HepG2 (cell line): ENCODE measurements around the gene AGBL1. TPM values are rescaled to one million over a fixed set of nuclear protein-coding genes. Genes with fewer than 3 reads are reported as not detected.

Experiments
- ATAC-seq: fragments of 200-7000 bp; cut with Tn5 transposase; 3 replicates; pipeline ENCODE4 v1.9.1; 2020; ENCODE audit warnings: mild to moderate bottlenecking, moderate library complexity
- BruUV-seq: library from RNA; stranded (reverse); fragments of 400-500 nt; replicated peaks from 2 replicates; lab custom pipeline; 2021; lab: Mats Ljungman, UMichigan
- CTCF ChIA-PET: fragments of 300-600 bp; formaldehyde crosslinking; extraction: SDS; loops from one replicate; lab custom pipeline; 2021; ENCODE audit warnings: low total read pairs, inconsistent platforms, low intra/inter-chr PET ratio; lab: Yijun Ruan, JAX
- POLR2A ChIA-PET: fragments of 350-600 bp; sonication (Branson Sonifier 250); formaldehyde crosslinking; loops from one replicate; lab custom pipeline; 2020; ENCODE audit warnings: antibody characterized with exemption, inconsistent platforms; lab: Yijun Ruan, JAX
- DNase-seq: peaks from one replicate; pipeline ENCODE4 v3.0.0-alpha.2; 2015; ENCODE audit warnings: low spot score
- FAIRE-seq: peaks from 3 replicates; lab custom pipeline; 2011; peaks lifted over from hg19 to GRCh38; lab: Jason Lieb, UNC
- H2AFZ ChIP-seq: one replicate; pipeline ENCODE4 v1.6.1; 2011; ENCODE audit warnings: low read length, inconsistent platforms
- H3K27ac ChIP-seq: fragments of 300-600 bp; 3 replicates; pipeline ENCODE4 v1.8.0; 2011; ENCODE audit warnings: mixed run types, mild to moderate bottlenecking, mixed read lengths, low read length, inconsistent platforms; ENCODE audit not compliant: insufficient read depth; ENCODE audit errors: extremely low read length
- H3K27me3 ChIP-seq, 2 experiments: fragments of 200-600 bp in 1 of 2; 2 replicates in 1 of 2; 3 replicates in 1 of 2; pipeline versions ENCODE4 v1.6.0 to v1.8.0; 2011; ENCODE audit warnings: low read length in 2 of 2, mild to moderate bottlenecking in 2 of 2, moderate library complexity in 2 of 2, inconsistent platforms in 1 of 2; ENCODE audit not compliant: insufficient read depth in 2 of 2, control insufficient read depth in 1 of 2
- H3K36me3 ChIP-seq, 2 experiments: fragments of 200-600 bp in 1 of 2; replicated peaks in 1 of 2; 2 replicates in 1 of 2; 3 replicates in 1 of 2; pipeline versions ENCODE4 v1.5.1 to v1.8.0; 2011; ENCODE audit warnings: low read length in 2 of 2, inconsistent platforms in 1 of 2; ENCODE audit not compliant: insufficient read depth in 2 of 2, control insufficient read depth in 1 of 2
- H3K4me1 ChIP-seq: 2 replicates; pipeline ENCODE4 v1.5.1; 2012; ENCODE audit warnings: low read length, inconsistent platforms; ENCODE audit not compliant: insufficient read depth
- H3K4me2 ChIP-seq: 2 replicates; pipeline ENCODE4 v1.6.0; 2011; ENCODE audit warnings: low read depth, low read length, inconsistent platforms
- H3K4me3 ChIP-seq, 3 experiments: fragments of 200-600 bp in 1 of 3; sonication (generic), shearing (Covaris generic) in 1 of 3; replicated peaks in 1 of 3; 2 replicates each; pipeline ENCODE4 v1.5.1; 2011 to 2016; ENCODE audit warnings: low read length in 3 of 3, inconsistent platforms in 2 of 3, low read depth in 2 of 3, mild to moderate bottlenecking in 2 of 3, control low read depth in 1 of 3, mixed read lengths in 1 of 3; ENCODE audit not compliant: insufficient read depth in 1 of 3
- H3K79me2 ChIP-seq: one replicate; pipeline ENCODE4 v1.6.1; 2011; ENCODE audit warnings: low read length, inconsistent platforms; ENCODE audit not compliant: insufficient read depth
- H3K9ac ChIP-seq: 2 replicates; pipeline ENCODE4 v1.6.0; 2011; ENCODE audit warnings: mild to moderate bottlenecking, low read depth, low read length, inconsistent platforms; ENCODE audit not compliant: insufficient read depth
- H3K9me3 ChIP-seq: 2 replicates; pipeline ENCODE4 v1.5.1; 2012; ENCODE audit warnings: mild to moderate bottlenecking, low read length
- H4K20me1 ChIP-seq: 2 replicates; pipeline ENCODE4 v1.6.0; 2011; ENCODE audit warnings: inconsistent platforms, mild to moderate bottlenecking, low read length, moderate library complexity; ENCODE audit not compliant: insufficient read depth
- ARNTL ChIP-seq: sonication (generic); formaldehyde crosslinking; IDR thresholded peaks from 2 replicates; pipeline ENCODE4 v1.4.0; 2020; ENCODE audit warnings: mild to moderate bottlenecking, missing genetic modification reagents
- JARID2 ChIP-seq: sonication (generic); formaldehyde crosslinking; IDR thresholded peaks from 2 replicates; pipeline ENCODE4 v1.8.1; 2023; ENCODE audit warnings: missing genetic modification reagents, inconsistent platforms; ENCODE audit not compliant: insufficient replicate concordance
- NFE2L2 ChIP-seq: fragments of 150-350 bp; IDR thresholded peaks from 2 replicates; pipeline ENCODE4 v1.6.1; 2014; ENCODE audit warnings: low read length
- RBAK ChIP-seq: sonication (generic); formaldehyde crosslinking; IDR thresholded peaks from 2 replicates; pipeline ENCODE4 v1.5.1; 2020; ENCODE audit warnings: mild to moderate bottlenecking, missing genetic modification reagents
- RFXANK ChIP-seq: IDR thresholded peaks from 2 replicates; pipeline ENCODE4 v1.6.1; 2016
- TBX3 ChIP-seq: fragments of 450-650 bp; IDR thresholded peaks from 2 replicates; pipeline ENCODE4 v1.6.1; 2017; ENCODE audit warnings: antibody characterized with exemption, mild to moderate bottlenecking, inconsistent platforms, borderline replicate concordance
- XRCC5 ChIP-seq: fragments of 200-400 bp; formaldehyde crosslinking; optimal IDR thresholded peaks from 2 replicates; pipeline ENCODE3; 2017; ENCODE audit warnings: mild to moderate bottlenecking, low read length
- ZBTB7A ChIP-seq: sonication (generic); formaldehyde crosslinking; IDR thresholded peaks from 2 replicates; pipeline ENCODE4 v1.8.0; 2022; ENCODE audit warnings: mild to moderate bottlenecking, missing genetic modification reagents
- ZFP82 ChIP-seq: sonication (generic); formaldehyde crosslinking; IDR thresholded peaks from 2 replicates; pipeline ENCODE4 v1.5.1; 2020; ENCODE audit warnings: mild to moderate bottlenecking, missing genetic modification reagents, borderline replicate concordance
- ZNF260 ChIP-seq: sonication (generic); formaldehyde crosslinking; IDR thresholded peaks from 2 replicates; pipeline ENCODE4 v1.4.0; 2020; ENCODE audit warnings: missing genetic modification reagents, low read depth, mild to moderate bottlenecking, borderline replicate concordance
- ZNF317 ChIP-seq: sonication (generic); formaldehyde crosslinking; IDR thresholded peaks from 2 replicates; pipeline ENCODE4 v1.5.0; 2020; ENCODE audit warnings: mild to moderate bottlenecking, missing genetic modification reagents
- ZNF354B ChIP-seq: sonication (generic); formaldehyde crosslinking; IDR thresholded peaks from 2 replicates; pipeline ENCODE4 v1.8.0; 2022; ENCODE audit warnings: mild to moderate bottlenecking, missing genetic modification reagents
- ZSCAN31 ChIP-seq: sonication (generic); formaldehyde crosslinking; IDR thresholded peaks from 2 replicates; pipeline ENCODE4 v1.5.0; 2020; ENCODE audit warnings: low read depth, mild to moderate bottlenecking, missing genetic modification reagents
- WGBS: methylation state at CpG from one replicate; pipeline ENCODE4 v1.1.6; 2017; ENCODE audit warnings: low lambda C conversion rate; 5-methylcytosine and 5-hydroxymethylcytosine counted together
- in situ Hi-C: cut with HindIII; loops from 2 replicates; pipeline ENCODE4 v1.10.0; 2017; ENCODE audit warnings: low pct_unique_long_range_greater_than_20kb; ENCODE audit not compliant: extremely low pct_ligation_motif_present
- intact Hi-C: fragments of 100-400 bp; cut with micrococcal nuclease; formaldehyde crosslinking; loops from one replicate; pipeline ENCODE4 v1.10.0; 2022; ENCODE audit not compliant: unreplicated experiment
- polyA plus RNA-seq, 8 experiments: library from polyadenylated mRNA; depleted of rRNA in 3 of 8; stranded (reverse) in 7 of 8; unstranded in 1 of 8; fragments of >200 nt; fragmentation: Illumina TruSeq in 4 of 8; extraction: Trizol in 4 of 8; gene quantifications; 2 replicates each; pipeline versions ENCODE4 v1.2.1 to v1.2.3, GENCODE V29; 2011 to 2016; ENCODE audit warnings: low read depth in 4 of 8, missing spikeins in 1 of 8, mixed read lengths in 1 of 8; ENCODE audit not compliant: insufficient read depth in 1 of 8
- total RNA-seq, 5 experiments: library from RNA; depleted of rRNA; stranded (reverse); fragments of >200 nt; fragmentation: Illumina TruSeq; extraction: Trizol; gene quantifications; 2 replicates each; pipeline ENCODE4 v1.2.3, GENCODE V29; 2016; ENCODE audit warnings: low read depth in 1 of 5
- TF ChIP-seq, protein P1 (sequence below): sonication (generic); formaldehyde crosslinking; IDR thresholded peaks from 2 replicates; pipeline ENCODE4 v1.8.0; 2022; ENCODE audit warnings: missing genetic modification reagents, mild to moderate bottlenecking, inconsistent platforms, borderline replicate concordance
- TF ChIP-seq, protein P2 (sequence below): sonication (generic); formaldehyde crosslinking; IDR thresholded peaks from 2 replicates; pipeline ENCODE4 v1.9.0; 2021; ENCODE audit warnings: missing genetic modification reagents, borderline replicate concordance

AGBL1 gene
- total and polyA plus RNA-seq, 2 of the 13 experiments (the other 11 are each of a cell fraction or from before 2014, with no cell fraction given), result 0.01 TPM; not detected in 1

DNA sequence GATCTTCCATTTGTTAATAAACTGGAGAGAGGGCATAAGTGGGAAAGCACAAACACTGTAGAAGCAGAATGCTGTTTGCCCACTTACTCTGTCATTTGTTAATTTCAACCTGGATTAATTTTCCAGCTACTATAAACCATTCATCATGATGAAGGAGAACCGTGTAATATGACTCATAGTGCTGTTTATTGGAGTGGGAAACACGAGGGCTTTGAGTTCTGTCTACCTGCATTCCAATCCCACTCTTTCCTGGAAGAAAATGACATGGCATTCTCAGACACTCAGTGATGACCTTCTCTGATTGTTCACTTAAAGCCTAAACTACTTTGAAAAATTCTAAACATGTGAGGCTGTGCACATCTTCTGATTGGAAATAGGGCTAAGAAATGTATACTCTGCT is 826.7 kb downstream of the AGBL1 start:
- Histone ChIP-seq H4K20me1 (no peaks in the 10 kb centered on the region), H3K79me2 (no peaks in the 10 kb centered on the region), H2AFZ (no peak overlapping the region), H3K27ac (no peak overlapping the region), H3K36me3 (no peaks in the 10 kb centered on the region), H3K4me2 (no peak overlapping the region), H3K4me3 (no peak overlapping the region), H3K4me1 (no peaks in the 10 kb centered on the region), H3K9ac (no peak overlapping the region), H3K9me3 (peaks cover 39% of the 10 kb centered on the region), H3K27me3 (no peaks in the 10 kb centered on the region)
- DNase-seq, result no peak
- FAIRE-seq, result no peak
- no TSS peak for BruUV-seq
- 3% methylated on average over 2 of the region's 2 CpGs for WGBS
- in situ Hi-C loops (loop anchor here (25.0 kb wide), 1 partner anchor 1044 kb away; no protein-coding TSS in a partner anchor), intact Hi-C loops (no loop called here)
- TF ChIP-seq NFE2L2 (no peak), RBAK (CRISPR knock-in tag) (no peak), ZFP82 (CRISPR knock-in tag) (no peak), XRCC5 (no peak), ZBTB7A (no peak), RFXANK (CRISPR knock-in tag) (no peak), TBX3 (no peak)
- POLR2A ChIA-PET, result no interaction called here
- CTCF ChIA-PET, result no interaction called here
- no peak for ATAC-seq

DNA sequence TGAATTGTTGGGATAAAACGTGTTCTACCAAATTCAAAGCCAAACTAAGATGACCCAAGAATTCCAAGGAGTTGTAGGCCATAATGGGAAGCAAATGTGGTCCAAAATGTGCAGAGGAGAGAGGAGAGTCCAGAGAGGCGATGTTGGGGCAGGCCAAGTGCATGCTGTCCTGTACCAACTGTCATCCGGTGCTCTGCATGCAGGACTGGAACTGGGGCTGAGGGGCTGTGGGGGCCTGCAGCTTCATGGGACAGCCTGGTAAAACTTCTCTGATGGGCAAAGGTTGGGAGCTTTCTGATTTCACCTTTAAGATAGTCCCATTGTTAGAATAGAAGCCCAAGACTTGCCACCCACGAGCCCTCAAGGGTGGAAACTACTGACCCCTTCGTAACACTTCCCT is 831.4 kb downstream of the AGBL1 start:
- FAIRE-seq (no peak), DNase-seq (no peak), ATAC-seq (no peak)
- no peaks in the 10 kb centered on the region for H4K20me1 ChIP-seq
- BruUV-seq, result no TSS peak
- H3K9me3 ChIP-seq, result peaks cover 21% of the 10 kb centered on the region
- H3K36me3 ChIP-seq, result no peaks in the 10 kb centered on the region
- H3K4me2 ChIP-seq, result no peak overlapping the region
- no peak overlapping the region for H2AFZ ChIP-seq
- intact Hi-C loops, result loop anchor here (10.0 kb wide), 1 partner anchor 1544 kb away; no protein-coding TSS in a partner anchor
- WGBS, result 11% methylated on average over 4 of the region's 5 CpGs
- H3K4me3 ChIP-seq, result no peak overlapping the region
- H3K27me3 ChIP-seq, result 0 out of 5 replicates have a peak, but pooled peaks cover 0 to 5% of the 10 kb centered on the region in 2 experiments
- ChIA-PET POLR2A (no interaction called here), CTCF (no interaction called here)
- in situ Hi-C loops, result loop anchor here (10.0 to 25.0 kb wide), 2 partner anchors 1049 to 1334 kb away; no protein-coding TSS in a partner anchor
- no peak overlapping the region for H3K9ac ChIP-seq
- H3K79me2 ChIP-seq, result no peaks in the 10 kb centered on the region
- H3K4me1 ChIP-seq, result no peaks in the 10 kb centered on the region
- no peak overlapping the region for H3K27ac ChIP-seq
- TF ChIP-seq JARID2 (no peak), ARNTL (no peak), NFE2L2 (no peak), ZNF260 (no peak), ZNF354B (no peak), ZSCAN31 (no peak), ZNF317 (CRISPR knock-in tag) (no peak)
- TF ChIP-seq, protein P1, sequence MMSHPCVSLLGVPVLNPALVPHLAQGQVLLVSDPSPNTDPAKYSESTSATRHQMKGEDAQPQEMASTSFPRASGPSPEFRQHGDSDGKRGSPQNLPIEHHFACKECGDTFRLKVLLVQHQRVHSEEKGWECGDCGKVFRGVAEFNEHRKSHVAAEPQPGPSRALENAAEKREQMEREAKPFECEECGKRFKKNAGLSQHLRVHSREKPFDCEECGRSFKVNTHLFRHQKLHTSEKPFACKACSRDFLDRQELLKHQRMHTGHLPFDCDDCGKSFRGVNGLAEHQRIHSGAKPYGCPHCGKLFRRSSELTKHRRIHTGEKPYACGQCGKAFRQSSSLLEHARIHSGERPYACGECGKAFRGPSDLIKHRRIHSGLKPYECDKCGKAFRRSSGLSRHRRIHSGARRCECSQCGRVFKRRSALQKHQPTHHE (CRISPR knock-in tag), result no peak
- TF ChIP-seq, protein P2, sequence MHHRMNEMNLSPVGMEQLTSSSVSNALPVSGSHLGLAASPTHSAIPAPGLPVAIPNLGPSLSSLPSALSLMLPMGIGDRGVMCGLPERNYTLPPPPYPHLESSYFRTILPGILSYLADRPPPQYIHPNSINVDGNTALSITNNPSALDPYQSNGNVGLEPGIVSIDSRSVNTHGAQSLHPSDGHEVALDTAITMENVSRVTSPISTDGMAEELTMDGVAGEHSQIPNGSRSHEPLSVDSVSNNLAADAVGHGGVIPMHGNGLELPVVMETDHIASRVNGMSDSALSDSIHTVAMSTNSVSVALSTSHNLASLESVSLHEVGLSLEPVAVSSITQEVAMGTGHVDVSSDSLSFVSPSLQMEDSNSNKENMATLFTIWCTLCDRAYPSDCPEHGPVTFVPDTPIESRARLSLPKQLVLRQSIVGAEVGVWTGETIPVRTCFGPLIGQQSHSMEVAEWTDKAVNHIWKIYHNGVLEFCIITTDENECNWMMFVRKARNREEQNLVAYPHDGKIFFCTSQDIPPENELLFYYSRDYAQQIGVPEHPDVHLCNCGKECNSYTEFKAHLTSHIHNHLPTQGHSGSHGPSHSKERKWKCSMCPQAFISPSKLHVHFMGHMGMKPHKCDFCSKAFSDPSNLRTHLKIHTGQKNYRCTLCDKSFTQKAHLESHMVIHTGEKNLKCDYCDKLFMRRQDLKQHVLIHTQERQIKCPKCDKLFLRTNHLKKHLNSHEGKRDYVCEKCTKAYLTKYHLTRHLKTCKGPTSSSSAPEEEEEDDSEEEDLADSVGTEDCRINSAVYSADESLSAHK (CRISPR knock-in tag), result no peak
